ENCODE data around the gene IL4R.
"Not testable (repeated sequence)": the region's sequence is repeated elsewhere in the genome, so short reads cannot be mapped to it uniquely, and the experiment has no call there.

Gene IL4R

GRCh38 chr16:27281243-27281642, 32.5 kb upstream of the IL4R start:
- no peak overlapping the region for H3K4me3 ChIP-seq (ENCODE audit: low read length)
- no peak for TF ChIP-seq ZNF274 (IDR thresholded peaks at IDR 0.05; ENCODE audit: low read depth, low read length)

GRCh38 chr16:27284865-27285675, 28.7 kb upstream of the IL4R start:
- no peak for TF ChIP-seq ZNF274 (IDR thresholded peaks at IDR 0.05; ENCODE audit: low read depth, low read length)
- no peak overlapping the region for H3K4me3 ChIP-seq (ENCODE audit: low read length)

GRCh38 chr16:27285676-27286196, 28.0 kb upstream of the IL4R start:
- no peak overlapping the region for H3K4me3 ChIP-seq (ENCODE audit: low read length)
- no peak for TF ChIP-seq ZNF274 (IDR thresholded peaks at IDR 0.05; ENCODE audit: low read depth, low read length)

GRCh38 chr16:27286451-27286850, 27.3 kb upstream of the IL4R start:
- TF ChIP-seq ZNF274 (IDR thresholded peaks at IDR 0.05; ENCODE audit: low read depth, low read length), result no peak
- H3K4me3 ChIP-seq (ENCODE audit: low read length), result no peak overlapping the region

- no peak overlapping the region for H3K4me3 ChIP-seq (ENCODE audit: low read length)
- no peak for TF ChIP-seq ZNF274 (IDR thresholded peaks at IDR 0.05; ENCODE audit: low read depth, low read length)
Measured at GRCh38 chr16:27287051-27287811, 26.5 kb upstream of the IL4R start.

- H3K4me3 ChIP-seq (ENCODE audit: low read length), result no peak overlapping the region
- TF ChIP-seq ZNF274 (IDR thresholded peaks at IDR 0.05; ENCODE audit: low read depth, low read length), result no peak
Measured at GRCh38 chr16:27287887-27288286, 25.9 kb upstream of the IL4R start.

GRCh38 chr16:27288313-27288712, 25.5 kb upstream of the IL4R start:
- not testable (repeated sequence) for H3K4me3 ChIP-seq (ENCODE audit: low read length)

GRCh38 chr16:27289669-27290068, 24.1 kb upstream of the IL4R start:
- no peak overlapping the region for H3K4me3 ChIP-seq (ENCODE audit: low read length)
- no peak for TF ChIP-seq ZNF274 (IDR thresholded peaks at IDR 0.05; ENCODE audit: low read depth, low read length)

GRCh38 chr16:27290562-27290961, 23.2 kb upstream of the IL4R start:
- no peak for TF ChIP-seq ZNF274 (IDR thresholded peaks at IDR 0.05; ENCODE audit: low read depth, low read length)
- H3K4me3 ChIP-seq (ENCODE audit: low read length), result no peak overlapping the region

- TF ChIP-seq ZNF274 (IDR thresholded peaks at IDR 0.05; ENCODE audit: low read depth, low read length), result no peak
- H3K4me3 ChIP-seq (ENCODE audit: low read length), result no peak overlapping the region
Measured at GRCh38 chr16:27291106-27291505, 22.7 kb upstream of the IL4R start.

- no peak overlapping the region for H3K4me3 ChIP-seq (ENCODE audit: low read length)
- no peak for TF ChIP-seq ZNF274 (IDR thresholded peaks at IDR 0.05; ENCODE audit: low read depth, low read length)
Measured at GRCh38 chr16:27291722-27292240, 22.0 kb upstream of the IL4R start.

- H3K4me3 ChIP-seq (ENCODE audit: low read length), result no peak overlapping the region
- TF ChIP-seq ZNF274 (IDR thresholded peaks at IDR 0.05; ENCODE audit: low read depth, low read length), result no peak
Measured at GRCh38 chr16:27293343-27293742, 20.4 kb upstream of the IL4R start.

- H3K4me3 ChIP-seq (ENCODE audit: low read length), result no peak overlapping the region
- no peak for TF ChIP-seq ZNF274 (IDR thresholded peaks at IDR 0.05; ENCODE audit: low read depth, low read length)
Measured at GRCh38 chr16:27298132-27298531, 15.6 kb upstream of the IL4R start.

- TF ChIP-seq ZNF274 (IDR thresholded peaks at IDR 0.05; ENCODE audit: low read depth, low read length), result no peak
Measured at GRCh38 chr16:27301236-27301861, 12.4 kb upstream of the IL4R start.

More at GRCh38 chr16:27301236-27301861, 12.4 kb upstream of the IL4R start:
- no peak overlapping the region for H3K4me3 ChIP-seq (ENCODE audit: low read length)
